KG1 (cell line): ENCODE data around the gene AATK.
"Not testable (repeated sequence)": the region's sequence is repeated elsewhere in the genome, so short reads cannot be mapped to it uniquely, and the experiment has no call there.

Source experiments
- DNase-seq: peaks from one replicate; lab custom pipeline; 2025; lab: John Stamatoyannopoulos, UW

The AATK gene

GRCh38 chr17:81091774-81092517, 74.1 kb downstream of the AATK start:
- no peak for DNase-seq

GRCh38 chr17:81091154-81091553, 74.9 kb downstream of the AATK start:
- DNase-seq: no peak

- no peak for DNase-seq
Measured at GRCh38 chr17:81090361-81091136, 75.5 kb downstream of the AATK start.

GRCh38 chr17:81086789-81087551, 79.1 kb downstream of the AATK start:
- no peak for DNase-seq

GRCh38 chr17:81085420-81085911, 80.6 kb downstream of the AATK start:
- no peak for DNase-seq

GRCh38 chr17:81084680-81085419, 81.2 kb downstream of the AATK start:
- no peak for DNase-seq

GRCh38 chr17:81083125-81083765, 82.8 kb downstream of the AATK start:
- no peak for DNase-seq

- no peak for DNase-seq
Measured at GRCh38 chr17:81082177-81083073, 83.6 kb downstream of the AATK start.

GRCh38 chr17:81081222-81082176, 84.5 kb downstream of the AATK start:
- no peak for DNase-seq

- no peak for DNase-seq
Measured at GRCh38 chr17:81080019-81080418, 86.0 kb downstream of the AATK start.

GRCh38 chr17:81078026-81078913, 87.8 kb downstream of the AATK start:
- not testable (repeated sequence) for DNase-seq

GRCh38 chr17:81076141-81076679, 89.8 kb downstream of the AATK start:
- no peak for DNase-seq

- no peak for DNase-seq
Measured at GRCh38 chr17:81075307-81075706, 90.7 kb downstream of the AATK start.

- DNase-seq: no peak
Measured at GRCh38 chr17:81074875-81075274, 91.1 kb downstream of the AATK start.

- no peak for DNase-seq
Measured at GRCh38 chr17:81073967-81074839, 91.8 kb downstream of the AATK start.
